ENCODE data around the gene BTNL3. TPM values are rescaled to one million over a fixed set of nuclear protein-coding genes. Genes with fewer than 3 reads are reported as not detected.

Gene BTNL3, protein sequence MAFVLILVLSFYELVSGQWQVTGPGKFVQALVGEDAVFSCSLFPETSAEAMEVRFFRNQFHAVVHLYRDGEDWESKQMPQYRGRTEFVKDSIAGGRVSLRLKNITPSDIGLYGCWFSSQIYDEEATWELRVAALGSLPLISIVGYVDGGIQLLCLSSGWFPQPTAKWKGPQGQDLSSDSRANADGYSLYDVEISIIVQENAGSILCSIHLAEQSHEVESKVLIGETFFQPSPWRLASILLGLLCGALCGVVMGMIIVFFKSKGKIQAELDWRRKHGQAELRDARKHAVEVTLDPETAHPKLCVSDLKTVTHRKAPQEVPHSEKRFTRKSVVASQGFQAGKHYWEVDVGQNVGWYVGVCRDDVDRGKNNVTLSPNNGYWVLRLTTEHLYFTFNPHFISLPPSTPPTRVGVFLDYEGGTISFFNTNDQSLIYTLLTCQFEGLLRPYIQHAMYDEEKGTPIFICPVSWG
- polyA plus RNA-seq (2011; rRNA removed) (not detected in 2 replicates), polyA plus RNA-seq (2017; fragmentation: RNase III; extraction: RNeasy Plus Mini Kit Qiagen cat#74134 plus additional on column Dnase treatment) (not detected in 3 replicates), polyA minus RNA-seq (2011; rRNA and poly(A)+ RNA removed) (not detected in 2 replicates)
- not detected in 2 replicates for polyA plus RNA-seq (2012; cell fraction: cytosol; rRNA removed)
- not detected in 2 replicates for polyA plus RNA-seq (2012; cell fraction: nucleus; rRNA removed)

DNA sequence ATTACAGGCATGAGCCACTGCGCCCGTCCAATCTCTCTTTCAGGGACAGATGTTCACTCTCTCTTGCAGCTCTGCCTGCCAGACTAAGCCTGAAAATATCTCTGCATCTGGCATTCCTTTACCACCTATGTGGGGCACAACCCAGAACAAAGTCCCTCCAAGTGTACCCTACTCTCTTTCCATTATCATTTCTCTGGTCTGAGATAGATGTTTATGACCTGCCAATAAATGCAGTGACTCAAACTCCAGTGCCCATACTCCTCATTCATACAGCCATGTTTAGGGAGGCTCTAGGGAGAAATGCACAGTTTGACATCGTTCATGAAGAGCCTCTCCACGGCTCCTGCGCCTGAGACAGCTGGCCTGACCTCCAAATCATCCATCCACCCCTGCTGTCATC lies at the start of gene BTNL3:
TSS of gene BTNL3 (plus strand) at position 255 of the 400 bp plus-strand sequence. CDS start 183 bp downstream, outside the sequence.
- ATAC-seq (no peak), DNase-seq (ENCODE audit: low read depth in 1 of 2, low spot score in 1 of 2) (no peak), FAIRE-seq (no peak)
- ChIA-PET POLR2A (no interaction called here), CTCF (no interaction called here)
- 31% methylated on average over 5 of the region's 5 CpGs for WGBS (ENCODE audit: missing lambda C conversion rate)
- H3K4me2 ChIP-seq = no peak within 1 kb of the TSS
- no peak within 1 kb of the TSS for H3K4me3 ChIP-seq
- no peak within 1 kb of the TSS for H3K27ac ChIP-seq
- H3K4me1 ChIP-seq = no peaks in the 10 kb centered on the region
- H3K9me3 ChIP-seq = no peaks in the 10 kb centered on the region
- no peak for TF ChIP-seq RAD21 (conservative IDR thresholded peaks at IDR 0.05 in 1 of 2, IDR thresholded peaks at IDR 0.05 in 1 of 2)
- TF ChIP-seq SMC3 (IDR thresholded peaks at IDR 0.05) = no peak
- no peak for TF ChIP-seq RFX5 (IDR thresholded peaks at IDR 0.05)
- TF ChIP-seq, protein P1, sequence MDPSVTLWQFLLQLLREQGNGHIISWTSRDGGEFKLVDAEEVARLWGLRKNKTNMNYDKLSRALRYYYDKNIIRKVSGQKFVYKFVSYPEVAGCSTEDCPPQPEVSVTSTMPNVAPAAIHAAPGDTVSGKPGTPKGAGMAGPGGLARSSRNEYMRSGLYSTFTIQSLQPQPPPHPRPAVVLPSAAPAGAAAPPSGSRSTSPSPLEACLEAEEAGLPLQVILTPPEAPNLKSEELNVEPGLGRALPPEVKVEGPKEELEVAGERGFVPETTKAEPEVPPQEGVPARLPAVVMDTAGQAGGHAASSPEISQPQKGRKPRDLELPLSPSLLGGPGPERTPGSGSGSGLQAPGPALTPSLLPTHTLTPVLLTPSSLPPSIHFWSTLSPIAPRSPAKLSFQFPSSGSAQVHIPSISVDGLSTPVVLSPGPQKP (IDR thresholded peaks at IDR 0.05; ENCODE audit: low read depth, low read length) = no peak
- TF ChIP-seq, protein P2, sequence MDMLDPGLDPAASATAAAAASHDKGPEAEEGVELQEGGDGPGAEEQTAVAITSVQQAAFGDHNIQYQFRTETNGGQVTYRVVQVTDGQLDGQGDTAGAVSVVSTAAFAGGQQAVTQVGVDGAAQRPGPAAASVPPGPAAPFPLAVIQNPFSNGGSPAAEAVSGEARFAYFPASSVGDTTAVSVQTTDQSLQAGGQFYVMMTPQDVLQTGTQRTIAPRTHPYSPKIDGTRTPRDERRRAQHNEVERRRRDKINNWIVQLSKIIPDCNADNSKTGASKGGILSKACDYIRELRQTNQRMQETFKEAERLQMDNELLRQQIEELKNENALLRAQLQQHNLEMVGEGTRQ (IDR thresholded peaks at IDR 0.05) = no peak

DNA sequence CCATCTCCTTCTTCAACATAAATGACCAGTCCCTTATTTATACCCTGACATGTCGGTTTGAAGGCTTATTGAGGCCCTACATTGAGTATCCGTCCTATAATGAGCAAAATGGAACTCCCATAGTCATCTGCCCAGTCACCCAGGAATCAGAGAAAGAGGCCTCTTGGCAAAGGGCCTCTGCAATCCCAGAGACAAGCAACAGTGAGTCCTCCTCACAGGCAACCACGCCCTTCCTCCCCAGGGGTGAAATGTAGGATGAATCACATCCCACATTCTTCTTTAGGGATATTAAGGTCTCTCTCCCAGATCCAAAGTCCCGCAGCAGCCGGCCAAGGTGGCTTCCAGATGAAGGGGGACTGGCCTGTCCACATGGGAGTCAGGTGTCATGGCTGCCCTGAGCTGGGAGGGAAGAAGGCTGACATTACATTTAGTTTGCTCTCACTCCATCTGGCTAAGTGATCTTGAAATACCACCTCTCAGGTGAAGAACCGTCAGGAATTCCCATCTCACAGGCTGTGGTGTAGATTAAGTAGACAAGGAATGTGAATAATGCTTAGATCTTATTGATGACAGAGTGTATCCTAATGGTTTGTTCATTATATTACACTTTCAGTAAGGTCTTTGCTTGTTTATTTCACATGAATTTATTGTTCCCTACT lies 38.2 kb upstream of the BTNL3 start:
- H3K9me3 ChIP-seq = no peaks in the 10 kb centered on the region
- H3K4me1 ChIP-seq = no peaks in the 10 kb centered on the region
- H3K27ac ChIP-seq = no peak overlapping the region
- ChIA-PET CTCF (no interaction called here), POLR2A (no interaction called here)
- 32% methylated on average over 6 of the region's 6 CpGs for WGBS (ENCODE audit: missing lambda C conversion rate)
- no peak overlapping the region for H3K4me3 ChIP-seq
- ATAC-seq (no peak), DNase-seq (ENCODE audit: low read depth in 1 of 2, low spot score in 1 of 2) (peak in 1 of 2 experiments; percentile 6), FAIRE-seq (peak; percentile 36)
- H3K4me2 ChIP-seq = no peak overlapping the region
- TF ChIP-seq HEYL (CRISPR knock-in tag; IDR thresholded peaks at IDR 0.05) (no peak), HOXB5 (CRISPR knock-in tag; IDR thresholded peaks at IDR 0.05) (no peak), POLR2A (IDR thresholded peaks at IDR 0.05; ENCODE audit: low read length) (no peak), EHF (CRISPR knock-in tag; IDR thresholded peaks at IDR 0.05) (no peak), SREBF2 (IDR thresholded peaks at IDR 0.05) (no peak)
- TF ChIP-seq, protein P3, sequence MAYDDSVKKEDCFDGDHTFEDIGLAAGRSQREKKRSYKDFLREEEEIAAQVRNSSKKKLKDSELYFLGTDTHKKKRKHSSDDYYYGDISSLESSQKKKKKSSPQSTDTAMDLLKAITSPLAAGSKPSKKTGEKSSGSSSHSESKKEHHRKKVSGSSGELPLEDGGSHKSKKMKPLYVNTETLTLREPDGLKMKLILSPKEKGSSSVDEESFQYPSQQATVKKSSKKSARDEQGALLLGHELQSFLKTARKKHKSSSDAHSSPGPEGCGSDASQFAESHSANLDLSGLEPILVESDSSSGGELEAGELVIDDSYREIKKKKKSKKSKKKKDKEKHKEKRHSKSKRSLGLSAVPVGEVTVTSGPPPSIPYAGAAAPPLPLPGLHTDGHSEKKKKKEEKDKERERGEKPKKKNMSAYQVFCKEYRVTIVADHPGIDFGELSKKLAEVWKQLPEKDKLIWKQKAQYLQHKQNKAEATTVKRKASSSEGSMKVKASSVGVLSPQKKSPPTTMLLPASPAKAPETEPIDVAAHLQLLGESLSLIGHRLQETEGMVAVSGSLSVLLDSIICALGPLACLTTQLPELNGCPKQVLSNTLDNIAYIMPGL (CRISPR knock-in tag; IDR thresholded peaks at IDR 0.05; ENCODE audit: borderline replicate concordance) = no peak
- TF ChIP-seq, protein P2 (IDR thresholded peaks at IDR 0.05) = no peak
- TF ChIP-seq, protein P4, sequence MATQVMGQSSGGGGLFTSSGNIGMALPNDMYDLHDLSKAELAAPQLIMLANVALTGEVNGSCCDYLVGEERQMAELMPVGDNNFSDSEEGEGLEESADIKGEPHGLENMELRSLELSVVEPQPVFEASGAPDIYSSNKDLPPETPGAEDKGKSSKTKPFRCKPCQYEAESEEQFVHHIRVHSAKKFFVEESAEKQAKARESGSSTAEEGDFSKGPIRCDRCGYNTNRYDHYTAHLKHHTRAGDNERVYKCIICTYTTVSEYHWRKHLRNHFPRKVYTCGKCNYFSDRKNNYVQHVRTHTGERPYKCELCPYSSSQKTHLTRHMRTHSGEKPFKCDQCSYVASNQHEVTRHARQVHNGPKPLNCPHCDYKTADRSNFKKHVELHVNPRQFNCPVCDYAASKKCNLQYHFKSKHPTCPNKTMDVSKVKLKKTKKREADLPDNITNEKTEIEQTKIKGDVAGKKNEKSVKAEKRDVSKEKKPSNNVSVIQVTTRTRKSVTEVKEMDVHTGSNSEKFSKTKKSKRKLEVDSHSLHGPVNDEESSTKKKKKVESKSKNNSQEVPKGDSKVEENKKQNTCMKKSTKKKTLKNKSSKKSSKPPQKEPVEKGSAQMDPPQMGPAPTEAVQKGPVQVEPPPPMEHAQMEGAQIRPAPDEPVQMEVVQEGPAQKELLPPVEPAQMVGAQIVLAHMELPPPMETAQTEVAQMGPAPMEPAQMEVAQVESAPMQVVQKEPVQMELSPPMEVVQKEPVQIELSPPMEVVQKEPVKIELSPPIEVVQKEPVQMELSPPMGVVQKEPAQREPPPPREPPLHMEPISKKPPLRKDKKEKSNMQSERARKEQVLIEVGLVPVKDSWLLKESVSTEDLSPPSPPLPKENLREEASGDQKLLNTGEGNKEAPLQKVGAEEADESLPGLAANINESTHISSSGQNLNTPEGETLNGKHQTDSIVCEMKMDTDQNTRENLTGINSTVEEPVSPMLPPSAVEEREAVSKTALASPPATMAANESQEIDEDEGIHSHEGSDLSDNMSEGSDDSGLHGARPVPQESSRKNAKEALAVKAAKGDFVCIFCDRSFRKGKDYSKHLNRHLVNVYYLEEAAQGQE (IDR thresholded peaks at IDR 0.05) = no peak

All from A549 (cell line).